OCI-LY1 (cell line): Measurements from ENCODE around the gene PLEKHG4B.

Experiments
- H2AFZ ChIP-seq: fragments of 200-600 bp; sonication (generic), shearing (Covaris generic); 2 replicates; pipeline ENCODE4 v1.6.0; 2014; ENCODE audit warnings: antibody characterized with exemption, mild to moderate bottlenecking, low read length
- H3F3A ChIP-seq: fragments of 200-600 bp; sonication (generic), shearing (Covaris generic); 2 replicates; pipeline ENCODE4 v1.6.0; 2014; ENCODE audit warnings: mild to moderate bottlenecking, antibody characterized with exemption, low read length, moderate library complexity; ENCODE audit not compliant: insufficient read depth
- H3K27ac ChIP-seq: fragments of 200-600 bp; sonication (generic); 2 replicates; pipeline ENCODE4 v1.5.1; 2014; ENCODE audit warnings: low read length, mixed run types, mild to moderate bottlenecking, low read depth; ENCODE audit not compliant: poor library complexity, severe bottlenecking
- H3K27me3 ChIP-seq: fragments of 200-600 bp; sonication (generic); 2 replicates; pipeline ENCODE4 v1.6.0; 2014; ENCODE audit warnings: antibody characterized with exemption, mild to moderate bottlenecking, low read length, moderate library complexity; ENCODE audit not compliant: insufficient read depth
- H3K36me3 ChIP-seq: fragments of 200-600 bp; sonication (generic); 2 replicates; pipeline ENCODE4 v1.6.1; 2014; ENCODE audit warnings: mild to moderate bottlenecking, antibody characterized with exemption, low read length, moderate library complexity, mixed read lengths; ENCODE audit not compliant: insufficient read depth
- H3K4me1 ChIP-seq: fragments of 200-600 bp; sonication (generic); 2 replicates; pipeline ENCODE4 v1.5.1; 2014; ENCODE audit warnings: mild to moderate bottlenecking, low read length, moderate library complexity; ENCODE audit not compliant: insufficient read depth, severe bottlenecking
- H3K4me2 ChIP-seq: fragments of 200-600 bp; sonication (generic), shearing (Covaris generic); 2 replicates; pipeline ENCODE4 v1.6.1; 2014; ENCODE audit warnings: low read length
- H3K4me3 ChIP-seq: fragments of 200-600 bp; sonication (generic); 2 replicates; pipeline ENCODE4 v1.5.1; 2014; ENCODE audit warnings: low read length, low read depth, mild to moderate bottlenecking, mixed read lengths; ENCODE audit not compliant: poor library complexity, severe bottlenecking
- H3K79me2 ChIP-seq: fragments of 200-600 bp; shearing (Covaris generic); 2 replicates; pipeline ENCODE4 v1.6.1; 2016; ENCODE audit warnings: mixed run types, low read length, mixed read lengths; ENCODE audit not compliant: insufficient read depth
- H3K9ac ChIP-seq: fragments of 200-600 bp; sonication (generic), shearing (Covaris generic); 2 replicates; pipeline ENCODE4 v1.6.1; 2014; ENCODE audit warnings: mild to moderate bottlenecking, low read length, mixed read lengths
- H3K9me2 ChIP-seq: fragments of 200-600 bp; sonication (generic), shearing (Covaris generic); 2 replicates; pipeline ENCODE4 v1.6.1; 2014; ENCODE audit warnings: low read depth, mild to moderate bottlenecking, low read length, mixed read lengths
- H3K9me3 ChIP-seq: fragments of 200-600 bp; shearing (Covaris generic); 2 replicates; pipeline ENCODE4 v1.6.1; 2014; ENCODE audit warnings: low read length, mixed read lengths
- H4K20me1 ChIP-seq: fragments of 200-600 bp; sonication (generic), shearing (Covaris generic); 2 replicates; pipeline ENCODE4 v1.6.0; 2016; ENCODE audit warnings: mild to moderate bottlenecking, low read length; ENCODE audit not compliant: insufficient read depth
- EZH2 ChIP-seq: fragments of 200-600 bp; sonication (generic), shearing (Covaris generic); IDR thresholded peaks from 2 replicates; pipeline ENCODE4 v1.8.0; 2017; ENCODE audit warnings: borderline replicate concordance, mixed run types, mild to moderate bottlenecking, antibody characterized with exemption, low read length, moderate library complexity, mixed read lengths
- TF ChIP-seq, protein P1 (sequence below): fragments of 200-600 bp; sonication (generic), shearing (Covaris generic); IDR thresholded peaks from 2 replicates; pipeline ENCODE4 v1.5.1; 2017; ENCODE audit warnings: mild to moderate bottlenecking, antibody characterized with exemption, low read length, moderate library complexity, mixed read lengths

The PLEKHG4B gene

DNA sequence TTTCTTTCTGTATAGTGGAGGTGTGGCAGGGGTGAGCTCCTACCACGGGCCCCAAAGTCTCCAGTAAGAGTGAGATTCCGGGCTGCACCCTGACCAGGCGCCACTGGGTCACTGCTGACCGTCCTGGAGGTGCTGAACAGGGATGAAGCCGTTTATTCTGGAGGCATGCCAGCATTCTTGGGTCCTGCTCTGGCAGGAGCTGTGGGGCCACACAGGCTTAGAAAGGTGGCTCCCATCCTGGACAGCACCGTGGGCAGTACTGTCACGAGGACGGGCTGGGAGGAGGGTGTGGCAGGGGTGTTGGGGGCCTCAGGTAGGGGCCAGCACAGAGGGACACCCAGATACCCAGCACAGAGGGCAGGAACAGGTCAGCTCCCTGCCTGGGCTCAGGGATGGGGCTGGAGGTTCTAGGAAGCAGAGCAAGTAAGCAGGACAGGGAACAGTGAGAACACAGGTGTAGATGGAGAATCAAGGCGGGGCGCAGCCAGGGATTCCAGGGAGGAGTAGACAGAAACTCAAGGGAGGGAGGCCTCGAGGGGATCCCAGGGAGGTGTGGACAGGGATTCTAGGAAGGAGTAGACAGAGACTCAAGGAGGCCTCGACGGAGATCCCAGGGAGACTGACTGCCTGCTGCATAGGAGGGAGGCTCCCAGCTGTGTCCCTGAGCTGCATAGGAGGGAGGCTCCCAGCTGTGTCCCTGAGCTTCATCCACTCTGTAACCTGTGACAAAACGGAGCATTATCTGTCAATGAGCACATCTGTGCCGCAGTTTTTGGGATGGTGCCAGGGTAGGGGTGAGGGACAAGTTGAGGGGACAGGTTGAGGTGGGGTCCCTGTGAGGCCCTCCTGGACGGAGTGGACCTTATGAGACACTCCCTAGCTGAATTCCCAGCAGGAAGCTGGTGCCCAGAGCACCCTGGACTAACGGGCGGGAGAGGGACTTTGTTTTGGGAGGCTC lies 1.1 kb upstream of the PLEKHG4B start:
- Histone ChIP-seq H3K36me3 (peaks cover 3% of the 10 kb centered on the region; the same call in 1 of the 2 replicates), H3K9me3 (no peaks in the 10 kb centered on the region), H3K27ac (no peak overlapping the region), H3K27me3 (peaks cover 4% of the 10 kb centered on the region; the same call in 1 of the 2 replicates), H3K4me1 (no peaks in the 10 kb centered on the region), H3K79me2 (no peaks in the 10 kb centered on the region), H3K9me2 (no peaks in the 10 kb centered on the region), H3K9ac (no peak overlapping the region), H3F3A (no peaks in the 10 kb centered on the region), H2AFZ (no peak overlapping the region), H4K20me1 (no peaks in the 10 kb centered on the region), H3K4me2 (no peak overlapping the region), H3K4me3 (no peak overlapping the region)
- TF ChIP-seq, protein P1, sequence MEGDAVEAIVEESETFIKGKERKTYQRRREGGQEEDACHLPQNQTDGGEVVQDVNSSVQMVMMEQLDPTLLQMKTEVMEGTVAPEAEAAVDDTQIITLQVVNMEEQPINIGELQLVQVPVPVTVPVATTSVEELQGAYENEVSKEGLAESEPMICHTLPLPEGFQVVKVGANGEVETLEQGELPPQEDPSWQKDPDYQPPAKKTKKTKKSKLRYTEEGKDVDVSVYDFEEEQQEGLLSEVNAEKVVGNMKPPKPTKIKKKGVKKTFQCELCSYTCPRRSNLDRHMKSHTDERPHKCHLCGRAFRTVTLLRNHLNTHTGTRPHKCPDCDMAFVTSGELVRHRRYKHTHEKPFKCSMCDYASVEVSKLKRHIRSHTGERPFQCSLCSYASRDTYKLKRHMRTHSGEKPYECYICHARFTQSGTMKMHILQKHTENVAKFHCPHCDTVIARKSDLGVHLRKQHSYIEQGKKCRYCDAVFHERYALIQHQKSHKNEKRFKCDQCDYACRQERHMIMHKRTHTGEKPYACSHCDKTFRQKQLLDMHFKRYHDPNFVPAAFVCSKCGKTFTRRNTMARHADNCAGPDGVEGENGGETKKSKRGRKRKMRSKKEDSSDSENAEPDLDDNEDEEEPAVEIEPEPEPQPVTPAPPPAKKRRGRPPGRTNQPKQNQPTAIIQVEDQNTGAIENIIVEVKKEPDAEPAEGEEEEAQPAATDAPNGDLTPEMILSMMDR = no peak
- no peak for TF ChIP-seq EZH2

DNA sequence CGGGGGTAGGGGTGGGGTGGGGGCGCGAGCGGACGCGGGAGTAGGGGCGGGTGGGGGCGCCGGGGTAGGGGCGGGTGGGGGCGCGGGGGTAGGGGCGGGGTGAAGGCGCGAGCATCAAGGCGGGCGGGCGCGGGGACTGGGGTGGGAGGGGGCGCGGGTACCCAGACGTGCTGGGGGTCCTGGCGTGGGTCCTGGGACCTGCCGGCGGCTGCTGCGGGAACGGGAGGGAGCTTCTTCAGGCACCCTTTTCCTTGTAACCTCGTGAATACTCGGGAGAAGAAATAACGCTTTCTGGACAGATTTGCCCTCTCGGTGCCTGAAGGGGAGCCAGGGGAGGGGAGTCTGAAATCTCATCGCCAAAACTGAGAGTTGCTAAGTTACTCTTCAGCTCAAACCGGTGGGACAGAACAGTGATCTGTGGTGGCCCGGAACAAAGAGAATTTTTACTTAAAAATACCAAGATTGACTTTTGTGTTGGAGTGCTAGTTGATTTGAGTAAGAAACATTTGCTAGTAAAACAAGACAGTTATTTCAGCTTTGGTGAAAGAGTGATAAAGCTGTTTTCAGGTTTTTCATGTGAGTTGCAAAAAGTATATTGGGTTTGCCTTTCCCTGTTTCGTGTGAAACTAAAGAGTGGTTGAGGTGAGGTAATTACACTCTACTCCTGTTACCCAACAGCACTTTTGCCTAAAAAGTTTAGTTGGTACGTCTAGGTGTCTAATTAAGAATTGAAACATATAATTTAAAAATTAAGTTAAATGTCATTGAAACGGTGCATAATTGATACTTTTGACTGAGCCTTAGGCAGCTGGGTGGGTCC lies 643 bp downstream of the PLEKHG4B start:
- H4K20me1 ChIP-seq = no peaks in the 10 kb centered on the region
- no peaks in the 10 kb centered on the region for H3K9me2 ChIP-seq
- no peaks in the 10 kb centered on the region for H3K79me2 ChIP-seq
- H3K36me3 ChIP-seq = peaks cover 3% of the 10 kb centered on the region; the same call in 1 of the 2 replicates
- H2AFZ ChIP-seq = no peak overlapping the region
- no peak overlapping the region for H3K9ac ChIP-seq
- H3K27ac ChIP-seq = no peak overlapping the region
- H3F3A ChIP-seq = no peaks in the 10 kb centered on the region
- no peaks in the 10 kb centered on the region for H3K9me3 ChIP-seq
- H3K27me3 ChIP-seq = peaks cover 4% of the 10 kb centered on the region; the same call in 1 of the 2 replicates
- TF ChIP-seq, protein P1 = no peak
- no peak for TF ChIP-seq EZH2
- H3K4me3 ChIP-seq = no peak overlapping the region
- no peaks in the 10 kb centered on the region for H3K4me1 ChIP-seq
- no peak overlapping the region for H3K4me2 ChIP-seq

DNA sequence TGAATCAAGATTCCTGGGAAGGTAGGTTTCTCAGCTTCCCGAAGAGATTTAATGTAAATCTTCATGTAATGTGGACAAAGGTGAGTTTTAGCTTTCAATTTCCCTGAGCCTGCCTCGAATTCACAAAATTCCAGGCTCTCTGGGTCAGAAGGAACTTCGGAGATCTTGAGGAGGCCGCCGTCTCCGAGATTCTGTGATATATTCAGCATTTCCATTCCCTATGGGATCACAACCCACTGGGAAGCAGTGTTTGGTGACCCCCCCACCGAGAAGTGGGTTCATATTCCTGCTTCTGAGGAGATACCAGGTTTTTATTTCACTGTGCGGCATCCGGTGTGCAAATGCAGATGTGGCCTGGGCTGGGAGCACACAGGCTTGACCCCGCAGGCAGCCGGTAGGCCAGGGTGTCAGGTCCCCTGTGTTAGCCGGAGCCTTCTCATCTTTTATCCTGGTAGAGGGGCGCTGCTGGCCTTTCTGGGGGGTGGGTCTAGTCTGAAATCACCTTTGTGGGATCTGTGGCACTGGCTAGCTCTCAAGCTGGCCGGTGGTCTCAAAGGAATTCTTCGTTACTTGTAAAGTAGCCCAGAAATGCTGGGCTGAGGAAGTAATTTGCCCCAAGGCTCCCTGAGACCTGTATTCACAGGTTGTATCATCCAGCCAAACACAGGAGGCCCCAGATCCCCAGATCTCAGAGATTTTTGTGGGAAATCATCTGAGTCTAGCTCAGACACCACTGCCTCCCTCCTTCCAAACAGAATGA lies 1.4 kb downstream of the PLEKHG4B start:
- Histone ChIP-seq H3K4me1 (no peaks in the 10 kb centered on the region), H3K36me3 (no peaks in the 10 kb centered on the region), H3K27ac (no peak overlapping the region), H3K27me3 (peaks cover 4% of the 10 kb centered on the region; the same call in 1 of the 2 replicates), H3F3A (no peaks in the 10 kb centered on the region), H3K4me3 (no peak overlapping the region), H3K9me2 (no peaks in the 10 kb centered on the region), H3K79me2 (no peaks in the 10 kb centered on the region), H2AFZ (no peak overlapping the region), H3K4me2 (no peak overlapping the region), H3K9ac (no peak overlapping the region), H4K20me1 (no peaks in the 10 kb centered on the region), H3K9me3 (no peaks in the 10 kb centered on the region)
- TF ChIP-seq EZH2 = no peak
- TF ChIP-seq, protein P1 = no peak
